DOHH2 (cell line): ENCODE measurements around the gene RRM2.

ENCODE experiments used
- H3F3A ChIP-seq: fragments of 200-600 bp; sonication (generic), shearing (Covaris generic); 2 replicates; pipeline ENCODE4 v1.6.0; 2016; ENCODE audit warnings: antibody characterized with exemption, mild to moderate bottlenecking; ENCODE audit not compliant: control insufficient read depth, insufficient read depth
- H3K27ac ChIP-seq: fragments of 200-600 bp; sonication (generic); 2 replicates; pipeline ENCODE4 v1.5.1; 2014; ENCODE audit warnings: low read depth, mild to moderate bottlenecking, low read length, moderate library complexity
- H3K27me3 ChIP-seq: fragments of 200-600 bp; sonication (generic); 2 replicates; pipeline ENCODE4 v1.6.1; 2014; ENCODE audit warnings: mild to moderate bottlenecking, low read length, mixed read lengths; ENCODE audit not compliant: control insufficient read depth
- H3K36me3 ChIP-seq: fragments of 200-600 bp; sonication (generic); 2 replicates; pipeline ENCODE4 v1.6.1; 2014; ENCODE audit warnings: mild to moderate bottlenecking, low read length, moderate library complexity, mixed read lengths; ENCODE audit not compliant: control insufficient read depth
- H3K4me1 ChIP-seq: fragments of 200-600 bp; sonication (generic); 2 replicates; pipeline ENCODE4 v1.6.1; 2014; ENCODE audit warnings: mild to moderate bottlenecking, low read length, mixed read lengths; ENCODE audit not compliant: control insufficient read depth
- H3K4me2 ChIP-seq: fragments of 200-600 bp; sonication (generic); 2 replicates; pipeline ENCODE4 v1.6.0; 2014; ENCODE audit warnings: mild to moderate bottlenecking, low read length, moderate library complexity
- H3K4me3 ChIP-seq: fragments of 200-600 bp; sonication (generic); 2 replicates; pipeline ENCODE4 v1.5.1; 2014; ENCODE audit warnings: mild to moderate bottlenecking, low read length, mixed read lengths
- H3K79me2 ChIP-seq: fragments of 200-600 bp; sonication (generic); 2 replicates; pipeline ENCODE4 v1.6.1; 2014; ENCODE audit warnings: mild to moderate bottlenecking, low read length, mixed read lengths; ENCODE audit not compliant: control insufficient read depth
- H3K9me2 ChIP-seq: fragments of 200-600 bp; sonication (generic); replicated peaks from 2 replicates; pipeline ENCODE4 v1.6.1; 2014; ENCODE audit warnings: mild to moderate bottlenecking, low read length, mixed read lengths; ENCODE audit not compliant: control insufficient read depth
- H3K9me3 ChIP-seq: fragments of 200-600 bp; sonication (generic); 2 replicates; pipeline ENCODE4 v1.6.1; 2014; ENCODE audit warnings: antibody characterized with exemption, low read length, mixed read lengths; ENCODE audit not compliant: control insufficient read depth, insufficient read depth
- H4K20me1 ChIP-seq: fragments of 200-600 bp; sonication (generic); 2 replicates; pipeline ENCODE4 v1.6.0; 2014; ENCODE audit warnings: low read depth, mild to moderate bottlenecking, antibody characterized with exemption, low read length, moderate library complexity; ENCODE audit not compliant: control insufficient read depth, insufficient read depth
- CTCF ChIP-seq: fragments of 200-600 bp; sonication (generic); IDR thresholded peaks from one replicate; pipeline ENCODE4 v1.5.1; 2014; ENCODE audit warnings: antibody characterized with exemption, mild to moderate bottlenecking, low read depth, low read length; ENCODE audit not compliant: poor library complexity, severe bottlenecking
- EZH2phosphoT487 ChIP-seq: fragments of 200-600 bp; sonication (generic); IDR thresholded peaks from 2 replicates; pipeline ENCODE4 v1.6.1; 2017; ENCODE audit warnings: borderline replicate concordance, mild to moderate bottlenecking, antibody characterized with exemption, low read length, moderate library complexity, mixed read lengths

Gene RRM2

GRCh38 chr2:10136101-10136934 lies 13.8 kb downstream of the RRM2 start:
- H3F3A ChIP-seq: peaks cover 44% of the 10 kb centered on the region
- H3K9me2 ChIP-seq: no peaks in the 10 kb centered on the region
- H4K20me1 ChIP-seq: peaks cover 6% of the 10 kb centered on the region; the same call in 1 of the 2 replicates
- no peaks in the 10 kb centered on the region for H3K79me2 ChIP-seq
- H3K27me3 ChIP-seq: no peaks in the 10 kb centered on the region
- H3K9me3 ChIP-seq: no peaks in the 10 kb centered on the region
- peaks cover 26% of the 10 kb centered on the region for H3K36me3 ChIP-seq
- no peak overlapping the region for H3K4me2 ChIP-seq
- H3K4me3 ChIP-seq: no peak overlapping the region
- H3K4me1 ChIP-seq: no peaks in the 10 kb centered on the region
- no peak for TF ChIP-seq CTCF
- TF ChIP-seq EZH2phosphoT487: no peak
- no peak overlapping the region for H3K27ac ChIP-seq

- TF ChIP-seq EZH2phosphoT487: no peak
- no peak for TF ChIP-seq CTCF
- Histone ChIP-seq H3K9me3 (no peaks in the 10 kb centered on the region), H3K4me2 (no peak overlapping the region), H3K79me2 (no peaks in the 10 kb centered on the region), H3F3A (peaks cover 37% of the 10 kb centered on the region), H3K4me1 (no peaks in the 10 kb centered on the region), H3K4me3 (no peak overlapping the region), H3K27ac (no peak overlapping the region), H3K36me3 (peaks cover 17% of the 10 kb centered on the region), H4K20me1 (peaks cover 6% of the 10 kb centered on the region; the same call in 1 of the 2 replicates), H3K9me2 (no peaks in the 10 kb centered on the region), H3K27me3 (no peaks in the 10 kb centered on the region)
Observed at GRCh38 chr2:10137053-10137843, 14.7 kb downstream of the RRM2 start.

GRCh38 chr2:10139536-10139935 lies 17.0 kb downstream of the RRM2 start:
- peaks cover 4% of the 10 kb centered on the region; the same call in 1 of the 2 replicates for H4K20me1 ChIP-seq
- TF ChIP-seq CTCF (no peak), EZH2phosphoT487 (no peak)
- no peaks in the 10 kb centered on the region for H3K9me3 ChIP-seq
- peaks cover 18% of the 10 kb centered on the region for H3F3A ChIP-seq
- H3K79me2 ChIP-seq: no peaks in the 10 kb centered on the region
- H3K36me3 ChIP-seq: no peaks in the 10 kb centered on the region; the same call in 1 of the 2 replicates
- no peak overlapping the region for H3K4me2 ChIP-seq
- no peak overlapping the region for H3K4me3 ChIP-seq
- H3K27ac ChIP-seq: no peak overlapping the region
- no peaks in the 10 kb centered on the region for H3K4me1 ChIP-seq
- no peaks in the 10 kb centered on the region for H3K9me2 ChIP-seq
- no peaks in the 10 kb centered on the region for H3K27me3 ChIP-seq
